Gastrocnemius medialis (tissue), 4 donors: ENCODE results near the gene ELL2. TPM values are rescaled to one million over a fixed set of nuclear protein-coding genes. Genes with fewer than 3 reads are reported as not detected.

ENCODE experiments used
- ATAC-seq, 2 donors: fragments of 150-250 bp; one replicate each; pipeline ENCODE4 v1.9.1; 2016
- DNase-seq, 2 donors: peaks; one replicate each; pipeline ENCODE4 v3.0.0-alpha.2; 2019
- H3K27ac ChIP-seq, 4 donors: fragments of 200-600 bp; sonication (generic); 1 replicate in 1 of 4; 2 replicates in 3 of 4; pipeline ENCODE4 v1.5.1; 2016 to 2018; ENCODE audit warnings: mild to moderate bottlenecking in 2 of 4, moderate library complexity in 1 of 4
- H3K27me3 ChIP-seq, 3 donors: fragments of 200-600 bp; sonication (generic) in 2 of 3; 1 replicate in 1 of 3; 2 replicates in 2 of 3; pipeline versions ENCODE4 v1.5.1 to v1.6.0; 2016 to 2019; ENCODE audit warnings: mild to moderate bottlenecking in 1 of 3, moderate library complexity in 1 of 3
- H3K36me3 ChIP-seq, 2 donors: fragments of 200-600 bp; sonication (generic) in 1 of 2; one replicate each; pipeline ENCODE4 v1.5.1; 2017 to 2018
- H3K4me1 ChIP-seq, 2 donors: fragments of 200-600 bp; sonication (generic) in 1 of 2; one replicate each; pipeline ENCODE4 v1.5.1; 2016 to 2017; ENCODE audit warnings: mild to moderate bottlenecking in 2 of 2
- H3K4me3 ChIP-seq, 4 donors: fragments of 200-600 bp; sonication (generic) in 3 of 4; 1 replicate in 1 of 4; 2 replicates in 3 of 4; pipeline ENCODE4 v1.5.1; 2016 to 2019; ENCODE audit warnings: mild to moderate bottlenecking in 2 of 4
- H3K9me3 ChIP-seq, 3 donors: fragments of 200-600 bp; sonication (generic) in 2 of 3; 1 replicate in 1 of 3; 2 replicates in 2 of 3; pipeline ENCODE4 v1.5.1; 2016 to 2019
- CTCF ChIP-seq, 5 experiments: fragments of 450-650 bp in 3 of 5; fragments of 200-600 bp in 2 of 5; sonication (generic) in 2 of 5; IDR thresholded peaks in 4 of 5; conservative IDR thresholded peaks in 1 of 5; 1 replicate in 4 of 5; 2 replicates in 1 of 5; pipeline ENCODE4 v1.5.1; 2016 to 2019; ENCODE audit warnings: antibody characterized with exemption in 5 of 5, mild to moderate bottlenecking in 3 of 5, moderate library complexity in 3 of 5
- POLR2A ChIP-seq, 2 donors: fragments of 450-650 bp; IDR thresholded peaks; one replicate each; pipeline ENCODE4 v1.6.1; 2017; ENCODE audit warnings: antibody characterized with exemption in 2 of 2, mild to moderate bottlenecking in 2 of 2, moderate library complexity in 2 of 2
- in situ Hi-C, 4 donors: fragments of 200-750 bp; cut with MboI; loops; one replicate each; pipeline versions ENCODE4 v1.15.0 to v1.8.0; 2017; ENCODE audit warnings: low sequenced_read_pairs in 4 of 4
- intact Hi-C: fragments of 100-400 bp; cut with DNase I; formaldehyde crosslinking; loops from one replicate; pipeline ENCODE4 v1.15.1; 2023; ENCODE audit warnings: low total_unique reads
- total RNA-seq, 4 donors: library from RNA; depleted of rRNA; stranded (reverse); fragments of >200 nt; gene quantifications; one replicate each; pipeline versions ENCODE4 v1.1.0 to v1.2.3, GENCODE V29; 2016

The ELL2 gene
- total RNA-seq, 4 donors from 2014 or later, result 35.2 to 64.5 (median 42.9) TPM

GRCh38 chr5:95976606-95977005, 15.0 kb upstream of the ELL2 start:
- in situ Hi-C loops, result no loop called here
- H3K27ac ChIP-seq, result no peak overlapping the region
- ATAC-seq, result no peak
- no peaks in the 10 kb centered on the region for H3K36me3 ChIP-seq
- no peaks in the 10 kb centered on the region for H3K4me1 ChIP-seq
- intact Hi-C loops, result loop anchor here (5.0 kb wide), 1 partner anchor 351 kb away; no protein-coding TSS in a partner anchor
- TF ChIP-seq CTCF (IDR thresholded peaks at IDR 0.05 in 4 of 5, conservative IDR thresholded peaks at IDR 0.05 in 1 of 5), result no peak
- no peak for TF ChIP-seq POLR2A (IDR thresholded peaks at IDR 0.05)
- no peak overlapping the region for H3K4me3 ChIP-seq
- DNase-seq, result no peak
- H3K9me3 ChIP-seq, result no peaks in the 10 kb centered on the region
- no peaks in the 10 kb centered on the region for H3K27me3 ChIP-seq

GRCh38 chr5:95975703-95976102, 14.1 kb upstream of the ELL2 start:
- TF ChIP-seq CTCF (IDR thresholded peaks at IDR 0.05 in 4 of 5, conservative IDR thresholded peaks at IDR 0.05 in 1 of 5), result no peak
- no peak for TF ChIP-seq POLR2A (IDR thresholded peaks at IDR 0.05)
- no peaks in the 10 kb centered on the region for H3K4me1 ChIP-seq
- no peaks in the 10 kb centered on the region for H3K9me3 ChIP-seq
- no peak overlapping the region for H3K4me3 ChIP-seq
- no peaks in the 10 kb centered on the region for H3K27me3 ChIP-seq
- no peaks in the 10 kb centered on the region for H3K36me3 ChIP-seq
- no peak overlapping the region for H3K27ac ChIP-seq
- DNase-seq, result no peak
- in situ Hi-C loops, result no loop called here
- intact Hi-C loops, result loop anchor here (5.0 kb wide), 1 partner anchor 352 kb away; no protein-coding TSS in a partner anchor
- no peak for ATAC-seq

GRCh38 chr5:95973793-95974325, 12.2 kb upstream of the ELL2 start:
- H3K4me3 ChIP-seq, result no peak overlapping the region
- no peak for DNase-seq
- H3K9me3 ChIP-seq, result no peaks in the 10 kb centered on the region
- no peaks in the 10 kb centered on the region for H3K36me3 ChIP-seq
- no peaks in the 10 kb centered on the region for H3K27me3 ChIP-seq
- in situ Hi-C loops (loop anchor here (25.0 kb wide), 3 partner anchors 337 to 638 kb away; partner anchors contain the start of gene RFESD (in 2 of the 4)), intact Hi-C loops (no loop called here)
- TF ChIP-seq POLR2A (IDR thresholded peaks at IDR 0.05) (no peak), CTCF (IDR thresholded peaks at IDR 0.05 in 4 of 5, conservative IDR thresholded peaks at IDR 0.05 in 1 of 5) (no peak)
- H3K4me1 ChIP-seq, result no peaks in the 10 kb centered on the region
- ATAC-seq, result no peak
- no peak overlapping the region for H3K27ac ChIP-seq

DNA sequence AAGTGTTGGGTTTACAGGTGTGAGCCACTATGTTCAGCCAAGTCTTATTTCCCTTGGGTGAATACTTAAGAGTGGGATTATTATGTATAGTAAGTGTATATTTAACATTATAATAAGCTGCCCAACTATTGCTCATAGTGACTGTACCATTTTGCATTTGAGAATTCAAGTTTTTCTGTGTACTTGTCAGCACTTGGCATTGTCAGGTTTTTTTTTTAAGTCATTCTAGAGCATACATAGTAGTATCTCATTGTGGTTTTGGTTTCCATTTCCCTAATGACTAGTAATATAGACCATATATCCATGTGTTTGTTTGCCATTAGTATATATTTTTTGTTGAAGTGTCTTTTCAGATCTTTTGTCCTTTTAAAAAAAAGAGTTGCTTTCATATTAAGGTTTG, 10.5 kb upstream of the ELL2 start:
- H3K27ac ChIP-seq, result no peak overlapping the region
- H3K9me3 ChIP-seq, result no peaks in the 10 kb centered on the region
- no peaks in the 10 kb centered on the region for H3K36me3 ChIP-seq
- TF ChIP-seq CTCF (IDR thresholded peaks at IDR 0.05 in 4 of 5, conservative IDR thresholded peaks at IDR 0.05 in 1 of 5) (no peak), POLR2A (IDR thresholded peaks at IDR 0.05) (no peak)
- DNase-seq (no peak), ATAC-seq (no peak)
- in situ Hi-C loops, result loop anchor here (25.0 kb wide), 3 partner anchors 335 to 640 kb away; partner anchors contain the start of gene RFESD (in 2 of the 4)
- intact Hi-C loops, result no loop called here
- H3K27me3 ChIP-seq, result no peaks in the 10 kb centered on the region
- no peak overlapping the region for H3K4me3 ChIP-seq
- no peaks in the 10 kb centered on the region for H3K4me1 ChIP-seq

GRCh38 chr5:95970359-95970704, 8.7 kb upstream of the ELL2 start:
- TF ChIP-seq CTCF (IDR thresholded peaks at IDR 0.05 in 4 of 5, conservative IDR thresholded peaks at IDR 0.05 in 1 of 5), result no peak
- Histone ChIP-seq H3K4me3 (no peak overlapping the region), H3K27ac (no peak overlapping the region), H3K36me3 (no peaks in the 10 kb centered on the region), H3K4me1 (no peaks in the 10 kb centered on the region), H3K27me3 (no peaks in the 10 kb centered on the region), H3K9me3 (no peaks in the 10 kb centered on the region)
- in situ Hi-C loops (loop anchor here (25.0 kb wide), 3 partner anchors 333 to 642 kb away; partner anchors contain the start of gene RFESD (in 2 of the 4)), intact Hi-C loops (no loop called here)
- ATAC-seq, result no peak
- no peak for DNase-seq
